Lower leg skin (tissue), 3 donors: ENCODE measurements around the gene APBA2.

ENCODE experiments used
- CTCF ChIP-seq, 3 donors: fragments of 450-650 bp; IDR thresholded peaks; one replicate each; pipeline ENCODE4 v1.5.1; 2016; ENCODE audit warnings: antibody characterized with exemption in 3 of 3, mild to moderate bottlenecking in 3 of 3, moderate library complexity in 2 of 3
- POLR2A ChIP-seq, 2 donors: fragments of 450-650 bp; IDR thresholded peaks; one replicate each; pipeline ENCODE4 v1.6.1; 2016 to 2017; ENCODE audit warnings: antibody characterized with exemption in 2 of 2, mild to moderate bottlenecking in 1 of 2, moderate library complexity in 1 of 2

- TF ChIP-seq CTCF (IDR thresholded peaks at IDR 0.05) (no peak), POLR2A (IDR thresholded peaks at IDR 0.05) (no peak)
These were observed 30.2 kb downstream of the APBA2 start for GRCh38 chr15:28915935-28916334.
